Endodermal cell (in vitro differentiated cells): ENCODE data around the gene NXPH2. TPM values are rescaled to one million over a fixed set of nuclear protein-coding genes. Genes with fewer than 3 reads are reported as not detected.

ENCODE experiments used
- DNase-seq: peaks from one replicate; pipeline ENCODE4 v3.0.0-alpha.2; 2017
- H3K27ac ChIP-seq: 2 replicates; pipeline ENCODE4 v1.5.1; 2013; ENCODE audit warnings: mild to moderate bottlenecking, low read depth, low read length, moderate library complexity
- H3K27me3 ChIP-seq: 2 replicates; pipeline ENCODE4 v1.6.1; 2013; ENCODE audit warnings: mild to moderate bottlenecking, low read length, moderate library complexity; ENCODE audit not compliant: insufficient read depth, control insufficient read depth, poor library complexity, severe bottlenecking
- H3K36me3 ChIP-seq: 2 replicates; pipeline ENCODE4 v1.7.0; 2013; ENCODE audit warnings: mild to moderate bottlenecking, low read length, moderate library complexity; ENCODE audit not compliant: control insufficient read depth, insufficient read depth
- H3K4me1 ChIP-seq: one replicate; pipeline ENCODE4 v1.7.0; 2013; ENCODE audit warnings: low read length; ENCODE audit not compliant: control insufficient read depth, insufficient read depth
- H3K4me3 ChIP-seq: 2 replicates; pipeline ENCODE4 v1.5.1; 2013; ENCODE audit warnings: mild to moderate bottlenecking, low read length, moderate library complexity
- H3K9ac ChIP-seq: 2 replicates; pipeline ENCODE4 v1.6.1; 2013; ENCODE audit warnings: mild to moderate bottlenecking, low read length, moderate library complexity; ENCODE audit not compliant: poor library complexity, severe bottlenecking; ENCODE audit errors: extremely low read depth
- H3K9me3 ChIP-seq: 2 replicates; pipeline ENCODE4 v1.6.1; 2013; ENCODE audit warnings: mild to moderate bottlenecking, low read length, moderate library complexity; ENCODE audit not compliant: control insufficient read depth
- H3K27ac Mint-ChIP-seq: 2 replicates; pipeline ENCODE4 v1.8.0; 2020; ENCODE audit warnings: mixed read lengths
- H3K27me3 Mint-ChIP-seq: 2 replicates; pipeline ENCODE4 v1.8.0; 2021; ENCODE audit warnings: mild to moderate bottlenecking, mixed read lengths; ENCODE audit not compliant: insufficient read depth
- H3K36me3 Mint-ChIP-seq: 2 replicates; pipeline ENCODE4 v1.8.0; 2020; ENCODE audit warnings: low read depth, mixed read lengths
- H3K4me1 Mint-ChIP-seq: 2 replicates; pipeline ENCODE4 v1.8.0; 2020; ENCODE audit warnings: mixed read lengths
- H3K4me3 Mint-ChIP-seq: 2 replicates; pipeline ENCODE4 v1.8.0; 2020; ENCODE audit warnings: mild to moderate bottlenecking, moderate library complexity, mixed read lengths
- H3K9me3 Mint-ChIP-seq: 2 replicates; pipeline ENCODE4 v1.8.0; 2020; ENCODE audit warnings: mild to moderate bottlenecking, mixed read lengths
- WGBS, 2 experiments: methylation state at CpG; one replicate each; pipeline versions ENCODE4 v1.1.5 to v1.1.7; 2013; ENCODE audit warnings: missing lambda C conversion rate in 2 of 2, mixed read lengths in 1 of 2; ENCODE audit not compliant: insufficient coverage in 1 of 2, insufficient read length in 1 of 2; 5-methylcytosine and 5-hydroxymethylcytosine counted together
- total RNA-seq, 2 donors: library from RNA; stranded (reverse); fragmentation: NEBNext Ultra II Directional in 1 of 2; extraction: Animal tissue kit (Norgen Biotek cat#: 25700) in 1 of 2; gene quantifications; 2 replicates in 1 of 2; 3 replicates in 1 of 2; pipeline ENCODE4 v1.2.1, GENCODE V29; 2021
- TF ChIP-seq, protein P1 (sequence below): fragments of 200-600 bp; sonication (generic); conservative IDR thresholded peaks from 2 replicates; pipeline ENCODE4 v1.5.0; 2021; ENCODE audit warnings: antibody characterized with exemption, mild to moderate bottlenecking

NXPH2 gene
- total RNA-seq, 2 donors from 2014 or later: 3.7 to 4.8 TPM

DNA sequence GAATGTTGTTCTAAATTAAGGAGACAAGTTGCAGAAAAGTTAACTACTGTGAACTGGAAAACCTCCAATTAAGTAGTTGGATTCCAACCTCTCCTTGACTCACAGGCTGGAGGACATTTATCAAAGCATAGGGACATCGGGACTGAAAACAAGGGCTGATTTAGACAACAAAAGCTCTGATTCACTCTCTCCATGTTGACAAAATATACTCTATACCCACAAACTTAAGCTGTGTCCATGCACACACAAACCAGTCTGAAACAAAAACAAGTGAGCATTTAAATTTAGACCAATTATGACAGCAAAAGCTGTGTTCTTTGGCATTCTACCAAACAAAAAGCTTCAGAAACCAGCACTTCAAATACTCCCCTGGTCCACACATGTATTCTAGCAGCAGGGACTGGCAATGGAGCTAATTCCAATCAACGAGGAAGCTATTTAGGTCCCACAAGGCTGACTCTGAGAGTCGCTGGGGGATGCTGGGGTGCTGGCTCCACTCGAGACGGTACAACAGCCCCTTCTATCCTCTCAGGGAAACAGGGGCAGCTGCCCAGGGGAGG lies 71.4 kb downstream of the NXPH2 start:
- Histone ChIP-seq H3K27me3 (no peaks in the 10 kb centered on the region), H3K9ac (no peak overlapping the region), H3K27ac (no peak overlapping the region), H3K9me3 (no peaks in the 10 kb centered on the region), H3K4me1 (no peaks in the 10 kb centered on the region), H3K4me3 (no peak overlapping the region), H3K36me3 (no peaks in the 10 kb centered on the region)
- no peak for DNase-seq
- H3K27me3 Mint-ChIP-seq: no peaks in the 10 kb centered on the region
- no peaks in the 10 kb centered on the region for H3K36me3 Mint-ChIP-seq
- 77 to 88% methylated on average over 2 to 5 of the region's 5 CpGs for WGBS, 2 experiments
- no peaks in the 10 kb centered on the region for H3K9me3 Mint-ChIP-seq
- TF ChIP-seq, protein P1, sequence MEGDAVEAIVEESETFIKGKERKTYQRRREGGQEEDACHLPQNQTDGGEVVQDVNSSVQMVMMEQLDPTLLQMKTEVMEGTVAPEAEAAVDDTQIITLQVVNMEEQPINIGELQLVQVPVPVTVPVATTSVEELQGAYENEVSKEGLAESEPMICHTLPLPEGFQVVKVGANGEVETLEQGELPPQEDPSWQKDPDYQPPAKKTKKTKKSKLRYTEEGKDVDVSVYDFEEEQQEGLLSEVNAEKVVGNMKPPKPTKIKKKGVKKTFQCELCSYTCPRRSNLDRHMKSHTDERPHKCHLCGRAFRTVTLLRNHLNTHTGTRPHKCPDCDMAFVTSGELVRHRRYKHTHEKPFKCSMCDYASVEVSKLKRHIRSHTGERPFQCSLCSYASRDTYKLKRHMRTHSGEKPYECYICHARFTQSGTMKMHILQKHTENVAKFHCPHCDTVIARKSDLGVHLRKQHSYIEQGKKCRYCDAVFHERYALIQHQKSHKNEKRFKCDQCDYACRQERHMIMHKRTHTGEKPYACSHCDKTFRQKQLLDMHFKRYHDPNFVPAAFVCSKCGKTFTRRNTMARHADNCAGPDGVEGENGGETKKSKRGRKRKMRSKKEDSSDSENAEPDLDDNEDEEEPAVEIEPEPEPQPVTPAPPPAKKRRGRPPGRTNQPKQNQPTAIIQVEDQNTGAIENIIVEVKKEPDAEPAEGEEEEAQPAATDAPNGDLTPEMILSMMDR: no peak
- no peak overlapping the region for H3K4me3 Mint-ChIP-seq
- peaks cover 8% of the 10 kb centered on the region for H3K4me1 Mint-ChIP-seq
- H3K27ac Mint-ChIP-seq: no peak overlapping the region

DNA sequence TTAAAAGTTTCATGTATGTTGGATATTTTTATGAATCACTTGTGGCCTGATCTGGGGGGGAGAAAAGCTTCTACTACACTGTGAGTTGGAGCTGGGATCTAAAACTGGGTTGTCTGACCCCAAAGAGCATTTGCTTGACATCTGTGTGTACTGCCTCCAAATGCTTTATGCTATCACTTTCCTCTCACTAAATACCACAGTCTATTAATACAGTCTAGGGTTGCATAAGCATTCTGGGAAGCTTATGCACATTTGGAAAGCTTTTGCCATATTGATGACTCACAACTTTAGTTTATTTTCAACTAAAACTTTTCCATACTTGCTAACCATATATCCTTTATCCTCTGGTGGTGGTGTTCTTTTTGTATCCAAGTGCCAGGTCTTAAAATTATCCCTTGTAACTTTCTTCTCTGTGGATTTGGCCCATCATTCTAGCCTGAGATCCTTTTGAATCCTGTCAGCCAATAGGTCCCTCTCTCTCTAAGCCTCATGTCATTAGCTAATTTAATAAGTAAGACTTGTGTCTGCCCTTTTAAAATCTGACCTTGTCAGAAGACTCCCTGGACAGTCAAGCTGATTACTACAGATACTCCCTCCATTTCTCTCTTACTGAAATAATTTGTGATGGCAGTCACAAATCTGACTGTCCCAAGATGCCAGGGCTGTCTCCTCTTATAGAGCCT lies 72.7 kb downstream of the NXPH2 start:
- Mint-ChIP-seq H3K27ac (no peak overlapping the region), H3K4me3 (no peak overlapping the region), H3K4me1 (no peaks in the 10 kb centered on the region), H3K9me3 (no peaks in the 10 kb centered on the region), H3K27me3 (no peaks in the 10 kb centered on the region), H3K36me3 (no peaks in the 10 kb centered on the region)
- Histone ChIP-seq H3K27me3 (no peaks in the 10 kb centered on the region), H3K27ac (no peak overlapping the region), H3K9me3 (no peaks in the 10 kb centered on the region), H3K4me3 (no peak overlapping the region), H3K36me3 (no peaks in the 10 kb centered on the region), H3K4me1 (no peaks in the 10 kb centered on the region), H3K9ac (no peak overlapping the region)
- DNase-seq: no peak
- TF ChIP-seq, protein P1: no peak

DNA sequence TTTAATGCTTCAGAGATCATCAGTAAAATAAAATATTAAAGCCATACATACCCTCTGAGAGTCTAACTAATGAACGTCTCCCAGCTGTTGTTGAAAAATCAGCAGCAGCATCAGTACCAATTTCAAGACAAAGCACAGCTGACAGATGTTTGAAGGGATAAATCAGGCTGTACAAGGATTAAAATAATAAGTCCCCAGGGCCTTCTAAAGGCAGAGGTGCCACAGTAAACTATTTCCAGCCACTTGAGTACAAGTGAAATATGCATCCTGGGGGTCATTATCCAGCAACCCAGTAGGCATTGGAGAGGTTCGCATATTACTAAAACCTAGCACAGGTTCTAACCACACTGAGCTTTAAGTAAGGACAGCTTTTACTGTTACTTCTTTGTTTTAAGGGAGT lies 76.9 kb downstream of the NXPH2 start:
- no peak overlapping the region for H3K27ac ChIP-seq
- no peak overlapping the region for H3K4me3 ChIP-seq
- H3K27me3 ChIP-seq: no peaks in the 10 kb centered on the region
- DNase-seq: no peak
- Mint-ChIP-seq H3K4me1 (peaks cover 18% of the 10 kb centered on the region), H3K9me3 (no peaks in the 10 kb centered on the region), H3K27me3 (no peaks in the 10 kb centered on the region), H3K4me3 (no peak overlapping the region), H3K27ac (no peak overlapping the region), H3K36me3 (no peaks in the 10 kb centered on the region)
- TF ChIP-seq, protein P1: no peak
- no peaks in the 10 kb centered on the region for H3K36me3 ChIP-seq
- H3K9ac ChIP-seq: no peak overlapping the region
- no peaks in the 10 kb centered on the region for H3K9me3 ChIP-seq
- H3K4me1 ChIP-seq: peaks cover 3% of the 10 kb centered on the region
- 50 to 93% methylated on average over 1 to 2 of the region's 2 CpGs for WGBS, 2 experiments
